SU-DHL-6 (cell line): ENCODE measurements around the gene PHACTR1.

Experiments
- H2AFZ ChIP-seq: fragments of 200-600 bp; sonication (generic); 2 replicates; pipeline ENCODE4 v1.6.1; 2014; ENCODE audit warnings: low read depth, mild to moderate bottlenecking, moderate library complexity, mixed read lengths, antibody characterized with exemption, low read length; ENCODE audit not compliant: severe bottlenecking
- H3F3A ChIP-seq: fragments of 200-600 bp; shearing (Covaris generic); 2 replicates; pipeline ENCODE4 v1.6.0; 2016; ENCODE audit warnings: antibody characterized with exemption, mild to moderate bottlenecking; ENCODE audit not compliant: insufficient read depth
- H3K27ac ChIP-seq: fragments of 200-600 bp; sonication (generic); 2 replicates; pipeline ENCODE4 v1.5.1; 2016; ENCODE audit warnings: low read depth, mild to moderate bottlenecking, low read length, moderate library complexity, mixed read lengths
- H3K27me3 ChIP-seq: fragments of 200-600 bp; sonication (generic), shearing (Covaris generic); 2 replicates; pipeline ENCODE4 v1.6.0; 2014; ENCODE audit warnings: mild to moderate bottlenecking, low read length
- H3K36me3 ChIP-seq: fragments of 200-600 bp; sonication (generic); 2 replicates; pipeline ENCODE4 v1.6.1; 2014; ENCODE audit warnings: mild to moderate bottlenecking, low read length, mixed read lengths
- H3K4me2 ChIP-seq: fragments of 300-600, 200-600 bp; shearing (Covaris generic), sonication (generic); 2 replicates; pipeline ENCODE4 v1.6.0; 2014; ENCODE audit warnings: low read length, low read depth, mild to moderate bottlenecking; ENCODE audit not compliant: poor library complexity, severe bottlenecking
- H3K4me3 ChIP-seq: fragments of 200-600 bp; sonication (generic); 2 replicates; pipeline ENCODE4 v1.5.1; 2014; ENCODE audit warnings: antibody characterized with exemption, low read length, mild to moderate bottlenecking, mixed read lengths; ENCODE audit not compliant: insufficient read depth, poor library complexity, severe bottlenecking
- H3K79me2 ChIP-seq: fragments of 200-600 bp; sonication (generic); 2 replicates; pipeline ENCODE4 v1.6.1; 2014; ENCODE audit warnings: mild to moderate bottlenecking, low read length, moderate library complexity; ENCODE audit not compliant: insufficient read depth
- H3K9ac ChIP-seq: fragments of 200-600 bp; sonication (generic); 2 replicates; pipeline ENCODE4 v1.7.0; 2014; ENCODE audit warnings: mild to moderate bottlenecking, low read length
- H3K9me2 ChIP-seq: fragments of 200-600 bp; sonication (generic); replicated peaks from 2 replicates; pipeline ENCODE4 v1.6.1; 2014; ENCODE audit warnings: low read length; ENCODE audit not compliant: insufficient read depth
- H3K9me3 ChIP-seq: fragments of 200-600 bp; sonication (generic); 2 replicates; pipeline ENCODE4 v1.6.1; 2014; ENCODE audit warnings: low read length, mixed read lengths; ENCODE audit not compliant: insufficient read depth
- H4K20me1 ChIP-seq: fragments of 200-600 bp; sonication (generic); 2 replicates; pipeline ENCODE4 v1.6.1; 2014; ENCODE audit warnings: low read depth, mild to moderate bottlenecking, antibody characterized with exemption, low read length, moderate library complexity, mixed read lengths
- CTCF ChIP-seq: fragments of 200-600 bp; sonication (generic); IDR thresholded peaks from one replicate; pipeline ENCODE4 v1.5.1; 2017; ENCODE audit warnings: antibody characterized with exemption, mild to moderate bottlenecking, low read length, moderate library complexity; ENCODE audit not compliant: insufficient read depth, poor library complexity, severe bottlenecking
- EZH2phosphoT487 ChIP-seq: fragments of 200-600 bp; sonication (generic), shearing (Covaris generic); conservative IDR thresholded peaks from 2 replicates; pipeline ENCODE4 v1.6.1; 2018; ENCODE audit warnings: mild to moderate bottlenecking, antibody characterized with exemption, low read length, moderate library complexity, mixed read lengths

PHACTR1 gene

GRCh38 chr6:13248053-13248452 lies 531.5 kb downstream of the PHACTR1 start:
- no peaks in the 10 kb centered on the region for H3K27me3 ChIP-seq
- no peaks in the 10 kb centered on the region for H4K20me1 ChIP-seq
- H3K9ac ChIP-seq = no peak overlapping the region
- no peak overlapping the region for H3K4me3 ChIP-seq
- H3K79me2 ChIP-seq = no peaks in the 10 kb centered on the region
- H3K27ac ChIP-seq = no peak overlapping the region
- no peaks in the 10 kb centered on the region for H3F3A ChIP-seq
- TF ChIP-seq CTCF = no peak
- no peak for TF ChIP-seq EZH2phosphoT487
- H3K36me3 ChIP-seq = no peaks in the 10 kb centered on the region
- H3K9me2 ChIP-seq = no peaks in the 10 kb centered on the region
- H3K9me3 ChIP-seq = no peaks in the 10 kb centered on the region
- no peak overlapping the region for H3K4me2 ChIP-seq
- no peak overlapping the region for H2AFZ ChIP-seq

GRCh38 chr6:13248584-13248985 lies 532.0 kb downstream of the PHACTR1 start:
- Histone ChIP-seq H3K27me3 (no peaks in the 10 kb centered on the region), H4K20me1 (no peaks in the 10 kb centered on the region), H3K4me3 (no peak overlapping the region), H3K36me3 (no peaks in the 10 kb centered on the region), H3K27ac (no peak overlapping the region), H2AFZ (no peak overlapping the region), H3K79me2 (no peaks in the 10 kb centered on the region), H3K4me2 (no peak overlapping the region), H3K9ac (no peak overlapping the region), H3F3A (no peaks in the 10 kb centered on the region), H3K9me2 (no peaks in the 10 kb centered on the region), H3K9me3 (no peaks in the 10 kb centered on the region)
- TF ChIP-seq CTCF (no peak), EZH2phosphoT487 (no peak)

- Histone ChIP-seq H3K9me2 (no peaks in the 10 kb centered on the region), H3K79me2 (no peaks in the 10 kb centered on the region), H4K20me1 (no peaks in the 10 kb centered on the region), H3K4me3 (no peak overlapping the region), H3F3A (no peaks in the 10 kb centered on the region), H3K9me3 (no peaks in the 10 kb centered on the region), H3K4me2 (no peak overlapping the region), H3K36me3 (no peaks in the 10 kb centered on the region), H3K9ac (no peak overlapping the region), H2AFZ (no peak overlapping the region), H3K27me3 (no peaks in the 10 kb centered on the region), H3K27ac (no peak overlapping the region)
- no peak for TF ChIP-seq EZH2phosphoT487
- TF ChIP-seq CTCF = no peak
Observed at GRCh38 chr6:13248994-13249393, 532.4 kb downstream of the PHACTR1 start.

GRCh38 chr6:13249817-13250216 lies 533.2 kb downstream of the PHACTR1 start:
- Histone ChIP-seq H3K27me3 (no peaks in the 10 kb centered on the region), H3K9ac (no peak overlapping the region), H2AFZ (no peak overlapping the region), H3K79me2 (no peaks in the 10 kb centered on the region), H3F3A (no peaks in the 10 kb centered on the region), H3K9me3 (no peaks in the 10 kb centered on the region), H3K4me2 (no peak overlapping the region), H4K20me1 (no peaks in the 10 kb centered on the region), H3K9me2 (no peaks in the 10 kb centered on the region), H3K36me3 (no peaks in the 10 kb centered on the region), H3K4me3 (no peak overlapping the region), H3K27ac (no peak overlapping the region)
- no peak for TF ChIP-seq EZH2phosphoT487
- TF ChIP-seq CTCF = no peak
